Cardiac muscle cell (in vitro differentiated cells and primary cell): ENCODE data around the gene ZNF678. TPM values are rescaled to one million over a fixed set of nuclear protein-coding genes. Genes with fewer than 3 reads are reported as not detected.
A peak's percentile ranks its signal among the peaks of the same experiment; 100 is the strongest.

ENCODE experiments used
- DNase-seq, 2 donors: peaks; one replicate each; pipeline versions ENCODE4 v3.0.0 to v3.0.0-alpha.2; 2010 to 2017; ENCODE audit warnings: low read depth in 1 of 2, low spot score in 1 of 2
- H3K27ac ChIP-seq: fragments of 200-600 bp; sonication (generic); 2 replicates; pipeline ENCODE4 v1.5.1; 2016
- H3K27me3 ChIP-seq: fragments of 200-600 bp; sonication (generic); 2 replicates; pipeline ENCODE4 v1.6.0; 2016; ENCODE audit warnings: control low read depth
- H3K36me3 ChIP-seq: fragments of 200-600 bp; sonication (generic); 2 replicates; pipeline ENCODE4 v1.5.1; 2016; ENCODE audit warnings: control low read depth
- H3K4me1 ChIP-seq: fragments of 200-600 bp; sonication (generic); 2 replicates; pipeline ENCODE4 v1.8.1; 2017; ENCODE audit warnings: low read depth, mild to moderate bottlenecking, mixed run types
- H3K4me3 ChIP-seq: fragments of 200-600 bp; sonication (generic); 2 replicates; pipeline ENCODE4 v1.5.1; 2016; ENCODE audit warnings: mild to moderate bottlenecking
- H3K9me3 ChIP-seq: fragments of 200-600 bp; sonication (generic); 2 replicates; pipeline ENCODE4 v1.5.1; 2017; ENCODE audit warnings: low read depth, mild to moderate bottlenecking, control low read depth
- CTCF ChIP-seq: IDR thresholded peaks from 2 replicates; pipeline ENCODE4 v1.5.1; 2012; ENCODE audit warnings: low read depth, mild to moderate bottlenecking, low read length
- polyA plus RNA-seq: library from polyadenylated mRNA; unstranded; fragments of >200 nt; fragmentation: Nextera tagmentation; extraction: Ambion mirVana; gene quantifications from 2 replicates; pipeline ENCODE4 v1.2.1, GENCODE V29; 2016
- total RNA-seq: library from RNA; depleted of rRNA; stranded (reverse); fragments of >200 nt; gene quantifications from 2 replicates; pipeline ENCODE4 v1.2.3, GENCODE V29; 2016

The ZNF678 gene
- total and polyA plus RNA-seq, 2 experiments from 2014 or later = 4.3 to 14.2 TPM

DNA sequence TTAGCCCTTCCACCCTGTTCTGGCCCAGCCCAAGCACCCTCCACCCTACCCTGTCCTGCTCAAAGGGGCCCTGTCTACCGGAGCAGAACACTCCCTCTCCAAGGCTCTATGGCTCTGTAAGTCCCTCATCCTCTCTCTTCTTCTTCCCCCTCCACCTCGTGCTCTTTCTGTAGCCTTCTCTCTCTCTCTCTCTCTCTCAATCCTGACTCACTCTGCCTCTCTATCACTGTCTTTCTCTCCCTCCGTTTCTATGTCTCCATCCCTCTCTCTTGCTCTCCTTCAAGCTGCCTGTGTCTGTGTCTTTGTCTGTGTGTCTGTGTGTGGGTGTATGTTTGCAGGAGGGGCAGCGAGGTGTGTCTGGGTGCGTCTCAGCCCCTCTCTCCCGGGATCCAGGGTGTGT lies 1.3 kb upstream of the ZNF678 start:
- Histone ChIP-seq H3K4me1 (no peaks in the 10 kb centered on the region), H3K27ac (no peak overlapping the region), H3K4me3 (no peak overlapping the region), H3K9me3 (no peaks in the 10 kb centered on the region), H3K36me3 (no peaks in the 10 kb centered on the region), H3K27me3 (no peaks in the 10 kb centered on the region)
- DNase-seq = no peak
- no peak for TF ChIP-seq CTCF

- H3K9me3 ChIP-seq = no peaks in the 10 kb centered on the region
- no peak for DNase-seq
- TF ChIP-seq CTCF = no peak
- no peak overlapping the region for H3K4me3 ChIP-seq
- no peaks in the 10 kb centered on the region for H3K27me3 ChIP-seq
- H3K36me3 ChIP-seq = no peaks in the 10 kb centered on the region
- peak overlapping the region; percentile 99 for H3K27ac ChIP-seq
- H3K4me1 ChIP-seq = peaks cover 6% of the 10 kb centered on the region
Measured at GRCh38 chr1:227562933-227563323, 428 bp upstream of the ZNF678 start.

GRCh38 chr1:227567256-227567655 lies 3.9 kb downstream of the ZNF678 start:
- H3K27me3 ChIP-seq = no peaks in the 10 kb centered on the region
- no peaks in the 10 kb centered on the region for H3K9me3 ChIP-seq
- no peak overlapping the region for H3K27ac ChIP-seq
- H3K36me3 ChIP-seq = no peaks in the 10 kb centered on the region
- H3K4me3 ChIP-seq = no peak overlapping the region
- no peak for DNase-seq
- no peak for TF ChIP-seq CTCF
- peaks cover 10% of the 10 kb centered on the region for H3K4me1 ChIP-seq

- Histone ChIP-seq H3K27ac (no peak overlapping the region), H3K4me1 (peaks cover 10% of the 10 kb centered on the region), H3K4me3 (no peak overlapping the region), H3K9me3 (no peaks in the 10 kb centered on the region), H3K27me3 (no peaks in the 10 kb centered on the region), H3K36me3 (no peaks in the 10 kb centered on the region)
- TF ChIP-seq CTCF = no peak
- no peak for DNase-seq
Measured at GRCh38 chr1:227568593-227568992, 5.2 kb downstream of the ZNF678 start.

DNA sequence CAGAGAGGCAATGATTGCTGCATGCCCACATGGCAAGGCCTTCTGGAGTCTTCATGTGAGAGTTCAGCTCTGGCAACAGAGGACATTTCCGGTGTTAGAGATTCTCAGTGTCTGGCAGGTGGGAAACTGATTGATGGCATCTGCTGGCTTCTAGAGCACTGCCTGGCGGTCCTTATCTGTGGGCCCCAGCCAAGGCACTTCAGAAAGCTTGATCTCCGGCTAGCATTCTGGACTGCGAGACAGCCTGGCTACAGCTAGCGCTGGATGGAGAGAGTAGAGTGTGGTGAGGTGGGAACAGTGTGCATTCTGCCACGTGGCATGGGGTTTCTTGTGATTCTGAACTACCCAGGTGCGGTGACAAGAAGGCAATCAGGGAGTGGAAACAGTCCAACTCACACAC lies 9.4 kb downstream of the ZNF678 start:
- DNase-seq = peak in 1 of 2 donors; percentile 14
- Histone ChIP-seq H3K4me3 (no peak overlapping the region), H3K4me1 (peaks cover 6% of the 10 kb centered on the region), H3K36me3 (no peaks in the 10 kb centered on the region), H3K27ac (no peak overlapping the region), H3K9me3 (no peaks in the 10 kb centered on the region), H3K27me3 (no peaks in the 10 kb centered on the region)
- TF ChIP-seq CTCF = no peak

DNA sequence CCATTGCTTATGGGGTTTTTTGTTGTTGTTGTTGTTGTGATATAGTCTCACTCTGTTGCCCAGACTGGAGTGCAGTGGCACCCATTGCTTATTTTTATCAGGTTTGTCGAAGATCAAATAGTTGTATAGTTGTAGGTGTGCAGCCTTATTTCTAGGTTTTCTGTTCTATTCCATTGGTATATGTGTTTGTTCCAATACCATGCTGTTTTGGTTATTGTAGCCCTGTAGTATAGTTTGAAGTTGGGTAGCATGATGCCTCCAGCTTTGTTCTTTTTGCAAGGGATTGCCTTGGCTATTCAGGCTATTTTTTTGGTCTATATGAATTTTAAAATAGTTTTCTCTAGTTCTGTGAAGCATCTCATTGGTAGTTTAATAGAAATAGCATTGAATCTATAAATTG lies 11.6 kb downstream of the ZNF678 start:
- H3K4me1 ChIP-seq = no peaks in the 10 kb centered on the region
- H3K4me3 ChIP-seq = no peak overlapping the region
- TF ChIP-seq CTCF = no peak
- H3K9me3 ChIP-seq = no peaks in the 10 kb centered on the region
- DNase-seq = no peak
- H3K36me3 ChIP-seq = no peaks in the 10 kb centered on the region
- no peak overlapping the region for H3K27ac ChIP-seq
- H3K27me3 ChIP-seq = no peaks in the 10 kb centered on the region
